CD4-positive, alpha-beta T cell treated with Interferon alpha-2 for 1 hour (primary cell): ENCODE data around the gene RETREG1.
"Not testable (repeated sequence)": the region's sequence is repeated elsewhere in the genome, so short reads cannot be mapped to it uniquely, and the experiment has no call there.

Source experiments
- DNase-seq, 2 donors: peaks; one replicate each; pipeline ENCODE4 v3.0.0-alpha.2; 2020 to 2022

Gene RETREG1

GRCh38 chr5:16482891-16483290, 133.9 kb downstream of the RETREG1 start:
- no peak for DNase-seq

GRCh38 chr5:16480821-16481538, 135.8 kb downstream of the RETREG1 start:
- no peak for DNase-seq

GRCh38 chr5:16480144-16480543, 136.7 kb downstream of the RETREG1 start:
- no peak for DNase-seq

- DNase-seq = no peak
Observed at GRCh38 chr5:16477541-16477940, 139.3 kb downstream of the RETREG1 start.

- DNase-seq = not testable (repeated sequence)
Observed at GRCh38 chr5:16476417-16476816, 140.4 kb downstream of the RETREG1 start.

GRCh38 chr5:16471387-16471786, 145.4 kb downstream of the RETREG1 start:
- DNase-seq = no peak

- no peak for DNase-seq
Observed at GRCh38 chr5:16467363-16468219, 149.2 kb downstream of the RETREG1 start.

GRCh38 chr5:16465544-16466432, 151.0 kb downstream of the RETREG1 start, which contains the start of gene ZNF622:
Gene ZNF622, minus strand, starts transcription at chr5:16465800. Its CDS starts 135 bp downstream, at chr5:16465665.
- DNase-seq = peak; percentile 88 to 90

GRCh38 chr5:16464664-16465543, 151.9 kb downstream of the RETREG1 start:
- DNase-seq = no peak

GRCh38 chr5:16464231-16464630, 152.6 kb downstream of the RETREG1 start:
- DNase-seq = no peak

GRCh38 chr5:16461782-16462181, 155.0 kb downstream of the RETREG1 start:
- DNase-seq = no peak

GRCh38 chr5:16461026-16461425, 155.8 kb downstream of the RETREG1 start:
- DNase-seq = no peak

GRCh38 chr5:16459451-16459850, 157.3 kb downstream of the RETREG1 start:
- DNase-seq = no peak

- no peak for DNase-seq
Observed at GRCh38 chr5:16457853-16458252, 158.9 kb downstream of the RETREG1 start.

GRCh38 chr5:16457451-16457850, 159.3 kb downstream of the RETREG1 start:
- no peak for DNase-seq

GRCh38 chr5:16456103-16456832, 160.5 kb downstream of the RETREG1 start:
- DNase-seq = peak; percentile 18 to 77

- no peak for DNase-seq
Observed at GRCh38 chr5:16455668-16456067, 161.1 kb downstream of the RETREG1 start.

- no peak for DNase-seq
Observed at GRCh38 chr5:16454686-16455085, 162.1 kb downstream of the RETREG1 start.

GRCh38 chr5:16453609-16454008, 163.2 kb downstream of the RETREG1 start:
- DNase-seq = no peak

- no peak for DNase-seq
Observed at GRCh38 chr5:16450163-16450562, 166.6 kb downstream of the RETREG1 start.

- no peak for DNase-seq
Observed at GRCh38 chr5:16446993-16447392, 169.8 kb downstream of the RETREG1 start.
